Adrenal gland (tissue), 12 donors: ENCODE measurements around the gene CHI3L1. TPM values are rescaled to one million over a fixed set of nuclear protein-coding genes. Genes with fewer than 3 reads are reported as not detected.

ENCODE experiments used
- DNase-seq, 7 donors: peaks; one replicate each; pipeline ENCODE4 v3.0.0-alpha.2; 2019 to 2020
- H3K27ac ChIP-seq, 5 donors: fragments of 200-600 bp; sonication (generic) in 4 of 5; 1 replicate in 3 of 5; 2 replicates in 2 of 5; pipeline versions ENCODE4 v1.5.1 to v1.8.0; 2016 to 2020; ENCODE audit warnings: mild to moderate bottlenecking in 1 of 5
- H3K27me3 ChIP-seq: fragments of 200-600 bp; 2 replicates; pipeline ENCODE4 v1.8.0; 2021
- H3K36me3 ChIP-seq, 2 donors: fragments of 200-600 bp; replicated peaks in 1 of 2; 1 replicate in 1 of 2; 2 replicates in 1 of 2; pipeline versions ENCODE4 v1.5.1 to v1.8.0; 2018 to 2022
- H3K4me1 ChIP-seq, 2 donors: fragments of 200-600 bp; replicated peaks in 1 of 2; 1 replicate in 1 of 2; 2 replicates in 1 of 2; pipeline versions ENCODE4 v1.5.1 to v1.8.0; 2018 to 2021
- H3K4me3 ChIP-seq, 4 donors: fragments of 200-600 bp; sonication (generic) in 3 of 4; one replicate each; pipeline ENCODE4 v1.5.1; 2016 to 2018
- H3K9me3 ChIP-seq, 3 donors: fragments of 200-600 bp; sonication (generic) in 1 of 3; replicated peaks in 1 of 3; 1 replicate in 2 of 3; 2 replicates in 1 of 3; pipeline versions ENCODE4 v1.5.1 to v1.8.0; 2016 to 2021
- CTCF ChIP-seq, 6 experiments: fragments of 450-650 bp in 4 of 6; fragments of 200-600 bp in 2 of 6; sonication (generic) in 1 of 6; IDR thresholded peaks; 1 replicate in 5 of 6; 2 replicates in 1 of 6; pipeline versions ENCODE4 v1.5.1 to v1.8.0; 2016 to 2021; ENCODE audit warnings: antibody characterized with exemption in 6 of 6, mild to moderate bottlenecking in 2 of 6, moderate library complexity in 1 of 6
- POLR2A ChIP-seq, 2 donors: fragments of 450-650 bp; IDR thresholded peaks; one replicate each; pipeline ENCODE4 v1.6.1; 2017; ENCODE audit warnings: antibody characterized with exemption in 2 of 2, mild to moderate bottlenecking in 2 of 2, moderate library complexity in 1 of 2
- WGBS, 4 donors: extraction: QIAGEN DNeasy Blood & Tissue Kit in 2 of 4; methylation state at CpG; one replicate each; pipeline versions ENCODE4 v1.1.5 to v1.1.7; 2013 to 2017; 5-methylcytosine and 5-hydroxymethylcytosine counted together
- intact Hi-C, 2 donors: fragments of 100-400 bp; cut with DNase I; formaldehyde crosslinking; loops; one replicate each; pipeline versions ENCODE4 v1.14.1 to v1.15.0; 2022 to 2023
- polyA plus RNA-seq, 3 donors: library from polyadenylated mRNA; stranded (reverse); fragments of 200-250 nt in 2 of 3; fragments of 350-450 nt in 1 of 3; fragmentation: Illumina TruSeq in 1 of 3; extraction: RNeasy Lipid Tissue Mini Kit (QIAGEN cat#74804) in 1 of 3; gene quantifications; one replicate each; pipeline ENCODE4 v1.2.3, GENCODE V29; 2013 to 2014
- total RNA-seq, 9 donors: library from RNA; depleted of rRNA in 4 of 9; stranded (reverse); fragments of >200 nt in 4 of 9; fragments of 120-200 nt in 1 of 9; fragmentation: NEBNext Ultra II Directional in 1 of 9; extraction: Animal tissue kit (Norgen Biotek cat#: 25700) in 1 of 9; gene quantifications; one replicate each; pipeline versions ENCODE4 v1.1.0 to v1.2.4, GENCODE V29; 2013 to 2023
- donor health status: healthy with polysubstance abuse.
- donor health status: Bipolar disorder and iron deficiency.
- donor health status: DM: yes; HTN: yes; CAD: no.
- donor health status: DM: no; HTN: no; CAD: no.
- donor health status: DM: no; HTN: no; CAD: no.
- donor health status: DM: yes; HTN: yes; CAD: no.

Gene CHI3L1
- total and polyA plus RNA-seq, 12 donors: 0.11 to 19.1 (median 0.74) TPM

- Histone ChIP-seq H3K36me3 (no peaks in the 10 kb centered on the region), H3K27ac (no peak overlapping the region), H3K4me3 (no peak overlapping the region), H3K4me1 (no peaks in the 10 kb centered on the region), H3K9me3 (no peaks in the 10 kb centered on the region), H3K27me3 (no peaks in the 10 kb centered on the region)
- 81 to 86% (median 85%) methylated on average over 15 to 23 of the region's 23 CpGs for WGBS, 4 donors
- no peak for DNase-seq
- TF ChIP-seq POLR2A (IDR thresholded peaks at IDR 0.05) (no peak), CTCF (IDR thresholded peaks at IDR 0.05) (no peak)
- intact Hi-C loops: no loop called here
Observed at GRCh38 chr1:203167026-203167912, 19.2 kb downstream of the CHI3L1 start.

GRCh38 chr1:203166192-203166940, 20.1 kb downstream of the CHI3L1 start:
- 64 to 80% (median 70%) methylated on average over 1 to 14 of the region's 14 CpGs for WGBS, 4 donors
- H3K36me3 ChIP-seq: no peaks in the 10 kb centered on the region
- no peak overlapping the region for H3K27ac ChIP-seq
- TF ChIP-seq POLR2A (IDR thresholded peaks at IDR 0.05): no peak
- no peak for TF ChIP-seq CTCF (IDR thresholded peaks at IDR 0.05)
- no peaks in the 10 kb centered on the region for H3K4me1 ChIP-seq
- intact Hi-C loops: no loop called here
- no peaks in the 10 kb centered on the region for H3K9me3 ChIP-seq
- no peak overlapping the region for H3K4me3 ChIP-seq
- no peak for DNase-seq
- H3K27me3 ChIP-seq: no peaks in the 10 kb centered on the region

GRCh38 chr1:203165800-203166161, 20.7 kb downstream of the CHI3L1 start:
- WGBS, 4 donors: 95 to 98% (median 98%) methylated on average over 6 to 8 of the region's 8 CpGs
- TF ChIP-seq CTCF (IDR thresholded peaks at IDR 0.05) (no peak), POLR2A (IDR thresholded peaks at IDR 0.05) (no peak)

GRCh38 chr1:203165101-203165799, 21.3 kb downstream of the CHI3L1 start:
- H3K9me3 ChIP-seq: no peaks in the 10 kb centered on the region
- WGBS, 4 donors: 90 to 93% (median 91%) methylated on average over 21 to 28 of the region's 28 CpGs
- no peaks in the 10 kb centered on the region for H3K27me3 ChIP-seq
- H3K27ac ChIP-seq: no peak overlapping the region
- intact Hi-C loops: no loop called here
- no peak for DNase-seq
- no peaks in the 10 kb centered on the region for H3K4me1 ChIP-seq
- no peaks in the 10 kb centered on the region for H3K36me3 ChIP-seq
- TF ChIP-seq CTCF (IDR thresholded peaks at IDR 0.05): no peak
- TF ChIP-seq POLR2A (IDR thresholded peaks at IDR 0.05): no peak
- H3K4me3 ChIP-seq: no peak overlapping the region

More at GRCh38 chr1:203165800-203166161, 20.7 kb downstream of the CHI3L1 start:
- intact Hi-C loops: no loop called here
- H3K4me1 ChIP-seq: no peaks in the 10 kb centered on the region
- DNase-seq: no peak
- no peak overlapping the region for H3K4me3 ChIP-seq
- H3K27ac ChIP-seq: no peak overlapping the region
- no peaks in the 10 kb centered on the region for H3K9me3 ChIP-seq
- H3K36me3 ChIP-seq: no peaks in the 10 kb centered on the region
- H3K27me3 ChIP-seq: no peaks in the 10 kb centered on the region
